Astrocyte (in vitro differentiated cells and primary cell): ENCODE results near the gene HAPLN1. TPM values are rescaled to one million over a fixed set of nuclear protein-coding genes. Genes with fewer than 3 reads are reported as not detected.

Experiments
- DNase-seq: peaks from one replicate; pipeline ENCODE4 v3.0.0-alpha.2; 2010; ENCODE audit warnings: low read depth
- FAIRE-seq: peaks from 2 replicates; lab custom pipeline; 2011; peaks lifted over from hg19 to GRCh38; lab: Jason Lieb, UNC
- H2AFZ ChIP-seq: 2 replicates; pipeline ENCODE4 v1.6.0; 2012; ENCODE audit warnings: low read depth, low read length, inconsistent platforms
- H3K27ac ChIP-seq: 2 replicates; pipeline ENCODE4 v1.5.1; 2011; ENCODE audit warnings: low read depth, low read length, inconsistent platforms
- H3K27me3 ChIP-seq: 2 replicates; pipeline ENCODE4 v1.6.0; 2011; ENCODE audit warnings: low read length, inconsistent platforms; ENCODE audit not compliant: insufficient read depth
- H3K36me3 ChIP-seq: 2 replicates; pipeline ENCODE4 v1.5.1; 2011; ENCODE audit warnings: low read length, inconsistent platforms; ENCODE audit not compliant: insufficient read depth
- H3K4me1 ChIP-seq: 2 replicates; pipeline ENCODE4 v1.5.1; 2011; ENCODE audit warnings: low read length, inconsistent platforms; ENCODE audit not compliant: insufficient read depth
- H3K4me2 ChIP-seq: 2 replicates; pipeline ENCODE4 v1.6.0; 2012; ENCODE audit warnings: low read length, inconsistent platforms
- H3K4me3 ChIP-seq: 2 replicates; pipeline ENCODE4 v1.5.1; 2011; ENCODE audit warnings: low read depth, mild to moderate bottlenecking, low read length, inconsistent platforms; ENCODE audit not compliant: insufficient read depth
- H3K79me2 ChIP-seq: 2 replicates; pipeline ENCODE4 v1.6.0; 2012; ENCODE audit warnings: mild to moderate bottlenecking, low read length, inconsistent platforms; ENCODE audit not compliant: insufficient read depth
- H3K9ac ChIP-seq: 2 replicates; pipeline ENCODE4 v1.6.0; 2012; ENCODE audit warnings: mild to moderate bottlenecking, low read length, inconsistent platforms
- H3K9me3 ChIP-seq: 2 replicates; pipeline ENCODE4 v1.5.1; 2012; ENCODE audit warnings: low read depth, mild to moderate bottlenecking, low read length, inconsistent platforms; ENCODE audit not compliant: insufficient read depth
- H4K20me1 ChIP-seq: 2 replicates; pipeline ENCODE4 v1.6.0; 2012; ENCODE audit warnings: low read length, inconsistent platforms; ENCODE audit not compliant: insufficient read depth
- H3K27ac Mint-ChIP-seq: one replicate; pipeline ENCODE4 v1.8.0; 2021; ENCODE audit warnings: mild to moderate bottlenecking, mixed read lengths; ENCODE audit not compliant: unreplicated experiment
- H3K27me3 Mint-ChIP-seq: one replicate; pipeline ENCODE4 v1.8.0; 2021; ENCODE audit warnings: low read depth, mixed read lengths; ENCODE audit not compliant: unreplicated experiment
- H3K36me3 Mint-ChIP-seq: one replicate; pipeline ENCODE4 v1.8.0; 2021; ENCODE audit warnings: low read depth, mixed read lengths; ENCODE audit not compliant: unreplicated experiment
- H3K4me1 Mint-ChIP-seq: one replicate; pipeline ENCODE4 v1.8.0; 2021; ENCODE audit warnings: low read depth, mixed read lengths; ENCODE audit not compliant: unreplicated experiment
- H3K4me3 Mint-ChIP-seq: one replicate; pipeline ENCODE4 v1.8.0; 2021; ENCODE audit warnings: mild to moderate bottlenecking, moderate library complexity, mixed read lengths; ENCODE audit not compliant: unreplicated experiment
- H3K9me3 Mint-ChIP-seq: one replicate; pipeline ENCODE4 v1.8.0; 2021; ENCODE audit warnings: mild to moderate bottlenecking, mixed read lengths; ENCODE audit not compliant: unreplicated experiment
- EZH2 ChIP-seq: IDR thresholded peaks from 2 replicates; pipeline ENCODE4 v1.6.1; 2012; ENCODE audit warnings: mild to moderate bottlenecking, low read length, inconsistent platforms; ENCODE audit not compliant: insufficient read depth
- total RNA-seq: library from RNA; stranded (reverse); gene quantifications from 2 replicates; pipeline ENCODE4 v1.2.1, GENCODE V29; 2021
- TF ChIP-seq, protein P1 (sequence below): IDR thresholded peaks from 2 replicates; pipeline ENCODE4 v1.5.1; 2011; ENCODE audit warnings: low read depth, mild to moderate bottlenecking, inconsistent platforms, low read length, moderate library complexity; ENCODE audit not compliant: insufficient read depth

The HAPLN1 gene
- total RNA-seq, 1 donor from 2014 or later: 71.9 TPM

DNA sequence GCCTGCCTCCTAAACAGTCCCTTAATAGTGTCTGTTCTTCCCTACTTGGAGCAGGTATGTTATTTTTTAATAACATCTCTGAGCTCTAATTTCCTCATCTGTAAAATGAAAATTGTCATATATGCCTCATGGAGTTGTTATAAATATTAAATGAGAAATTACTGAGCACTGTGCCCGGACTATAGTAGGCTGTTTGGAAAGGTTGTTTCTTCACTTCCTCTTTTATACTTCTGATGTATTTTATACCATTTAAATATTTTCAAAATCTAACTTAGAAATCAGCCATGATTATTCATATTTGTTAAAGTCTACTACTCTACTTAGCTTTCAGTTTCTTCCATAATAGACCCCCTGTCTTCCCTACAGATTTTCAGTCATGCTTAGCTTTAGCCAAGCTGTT, 30.5 kb upstream of the HAPLN1 start:
- Mint-ChIP-seq H3K4me3 (no peak overlapping the region), H3K27ac (no peak overlapping the region), H3K36me3 (peaks cover 2% of the 10 kb centered on the region), H3K9me3 (peaks cover 16% of the 10 kb centered on the region), H3K4me1 (no peaks in the 10 kb centered on the region), H3K27me3 (no peaks in the 10 kb centered on the region)
- H2AFZ ChIP-seq: no peak overlapping the region
- H3K36me3 ChIP-seq: no peaks in the 10 kb centered on the region
- H3K27ac ChIP-seq: no peak overlapping the region
- FAIRE-seq (no peak), DNase-seq (no peak)
- no peak overlapping the region for H3K4me2 ChIP-seq
- H3K4me1 ChIP-seq: no peaks in the 10 kb centered on the region
- no peak overlapping the region for H3K9ac ChIP-seq
- no peaks in the 10 kb centered on the region for H3K9me3 ChIP-seq
- H4K20me1 ChIP-seq: no peaks in the 10 kb centered on the region
- H3K27me3 ChIP-seq: no peaks in the 10 kb centered on the region
- no peaks in the 10 kb centered on the region for H3K79me2 ChIP-seq
- TF ChIP-seq, protein P1, sequence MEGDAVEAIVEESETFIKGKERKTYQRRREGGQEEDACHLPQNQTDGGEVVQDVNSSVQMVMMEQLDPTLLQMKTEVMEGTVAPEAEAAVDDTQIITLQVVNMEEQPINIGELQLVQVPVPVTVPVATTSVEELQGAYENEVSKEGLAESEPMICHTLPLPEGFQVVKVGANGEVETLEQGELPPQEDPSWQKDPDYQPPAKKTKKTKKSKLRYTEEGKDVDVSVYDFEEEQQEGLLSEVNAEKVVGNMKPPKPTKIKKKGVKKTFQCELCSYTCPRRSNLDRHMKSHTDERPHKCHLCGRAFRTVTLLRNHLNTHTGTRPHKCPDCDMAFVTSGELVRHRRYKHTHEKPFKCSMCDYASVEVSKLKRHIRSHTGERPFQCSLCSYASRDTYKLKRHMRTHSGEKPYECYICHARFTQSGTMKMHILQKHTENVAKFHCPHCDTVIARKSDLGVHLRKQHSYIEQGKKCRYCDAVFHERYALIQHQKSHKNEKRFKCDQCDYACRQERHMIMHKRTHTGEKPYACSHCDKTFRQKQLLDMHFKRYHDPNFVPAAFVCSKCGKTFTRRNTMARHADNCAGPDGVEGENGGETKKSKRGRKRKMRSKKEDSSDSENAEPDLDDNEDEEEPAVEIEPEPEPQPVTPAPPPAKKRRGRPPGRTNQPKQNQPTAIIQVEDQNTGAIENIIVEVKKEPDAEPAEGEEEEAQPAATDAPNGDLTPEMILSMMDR: no peak
- no peak for TF ChIP-seq EZH2
- H3K4me3 ChIP-seq: no peak overlapping the region

- Mint-ChIP-seq H3K36me3 (peaks cover 2% of the 10 kb centered on the region), H3K27me3 (no peaks in the 10 kb centered on the region), H3K27ac (no peak overlapping the region), H3K4me1 (peaks cover under 1% of the 10 kb centered on the region), H3K9me3 (peaks cover 16% of the 10 kb centered on the region), H3K4me3 (no peak overlapping the region)
- no peak for DNase-seq
- H3K4me3 ChIP-seq: no peak overlapping the region
- H3K79me2 ChIP-seq: no peaks in the 10 kb centered on the region
- TF ChIP-seq, protein P1: no peak
- no peak for TF ChIP-seq EZH2
- no peaks in the 10 kb centered on the region for H4K20me1 ChIP-seq
- no peak for FAIRE-seq
- H3K9me3 ChIP-seq: no peaks in the 10 kb centered on the region
- no peak overlapping the region for H3K9ac ChIP-seq
- no peaks in the 10 kb centered on the region for H3K27me3 ChIP-seq
- H3K4me2 ChIP-seq: no peak overlapping the region
- no peaks in the 10 kb centered on the region for H3K4me1 ChIP-seq
- H3K27ac ChIP-seq: no peak overlapping the region
- no peaks in the 10 kb centered on the region for H3K36me3 ChIP-seq
- no peak overlapping the region for H2AFZ ChIP-seq
Measured at GRCh38 chr5:83750749-83751148, 30.1 kb upstream of the HAPLN1 start.

- Histone ChIP-seq H3K36me3 (no peaks in the 10 kb centered on the region), H3K27me3 (no peaks in the 10 kb centered on the region), H3K9ac (no peak overlapping the region), H4K20me1 (no peaks in the 10 kb centered on the region), H3K27ac (no peak overlapping the region), H3K4me2 (no peak overlapping the region), H2AFZ (no peak overlapping the region), H3K9me3 (no peaks in the 10 kb centered on the region), H3K4me1 (no peaks in the 10 kb centered on the region), H3K4me3 (no peak overlapping the region), H3K79me2 (no peaks in the 10 kb centered on the region)
- no peaks in the 10 kb centered on the region for H3K27me3 Mint-ChIP-seq
- TF ChIP-seq EZH2: no peak
- TF ChIP-seq, protein P1: no peak
- H3K36me3 Mint-ChIP-seq: no peaks in the 10 kb centered on the region
- peaks cover 16% of the 10 kb centered on the region for H3K4me1 Mint-ChIP-seq
- H3K27ac Mint-ChIP-seq: no peak overlapping the region
- H3K9me3 Mint-ChIP-seq: peaks cover 18% of the 10 kb centered on the region
- FAIRE-seq (no peak), DNase-seq (peak; percentile 36)
- no peak overlapping the region for H3K4me3 Mint-ChIP-seq
Measured at GRCh38 chr5:83745816-83746215, 25.2 kb upstream of the HAPLN1 start.
